D721Med (cell line): ENCODE results near the gene RAB25.

ENCODE experiments used
- DNase-seq: peaks from one replicate; pipeline ENCODE4 v3.0.0; 2011; ENCODE audit warnings: low spot score; ENCODE audit not compliant: insufficient read length
- FAIRE-seq: peaks from 2 replicates; lab custom pipeline; 2011; peaks lifted over from hg19 to GRCh38; lab: Jason Lieb, UNC
- CTCF ChIP-seq: IDR thresholded peaks from 2 replicates; pipeline ENCODE4 v1.5.1; 2012; ENCODE audit warnings: mild to moderate bottlenecking, control low read depth; ENCODE audit not compliant: insufficient read depth; ENCODE audit errors: missing control alignments

Gene RAB25

DNA sequence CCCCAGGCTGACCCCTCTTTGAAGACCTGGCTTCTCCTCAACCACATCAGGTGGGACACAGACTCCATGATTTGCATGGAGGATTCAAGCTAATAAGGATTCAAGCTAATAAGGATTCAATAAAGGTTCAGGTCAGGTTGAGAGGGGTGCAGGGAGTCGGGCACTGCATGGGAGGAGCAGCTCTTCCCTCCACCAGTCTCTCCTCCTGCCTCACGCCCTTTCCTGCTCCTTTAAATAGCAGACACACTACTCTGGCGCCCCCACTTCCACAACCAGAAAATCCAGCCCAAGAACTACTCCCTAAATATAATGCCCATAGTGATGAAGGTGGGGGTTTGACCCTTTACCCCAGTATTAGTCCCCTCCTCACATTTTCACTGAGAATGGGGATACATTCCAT is 14.2 kb downstream of the RAB25 start:
- TF ChIP-seq CTCF: peak; percentile 6
- DNase-seq: no peak
- no peak for FAIRE-seq

DNA sequence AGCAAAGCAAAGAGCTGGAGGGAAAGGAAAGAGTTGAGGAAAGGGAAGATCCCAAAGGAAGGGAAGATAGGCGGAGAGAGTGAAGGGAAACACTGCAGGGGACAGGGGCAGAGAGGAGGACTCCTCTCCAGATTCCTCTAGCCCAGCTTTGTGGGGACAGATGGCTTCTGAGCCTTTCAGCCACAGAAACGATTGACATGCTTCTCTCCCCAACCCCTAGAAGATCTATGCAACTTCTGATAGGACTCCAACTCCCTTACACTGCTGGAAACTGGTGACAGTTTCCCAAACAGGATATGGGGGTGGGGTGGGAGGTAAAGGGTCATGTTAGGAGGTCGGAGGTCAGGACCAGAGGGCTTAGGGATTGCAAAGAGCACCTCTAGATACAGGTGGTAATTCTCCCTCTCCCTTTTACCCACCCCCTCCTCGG is 14.8 kb downstream of the RAB25 start:
- TF ChIP-seq CTCF: no peak
- FAIRE-seq: no peak
- no peak for DNase-seq

DNA sequence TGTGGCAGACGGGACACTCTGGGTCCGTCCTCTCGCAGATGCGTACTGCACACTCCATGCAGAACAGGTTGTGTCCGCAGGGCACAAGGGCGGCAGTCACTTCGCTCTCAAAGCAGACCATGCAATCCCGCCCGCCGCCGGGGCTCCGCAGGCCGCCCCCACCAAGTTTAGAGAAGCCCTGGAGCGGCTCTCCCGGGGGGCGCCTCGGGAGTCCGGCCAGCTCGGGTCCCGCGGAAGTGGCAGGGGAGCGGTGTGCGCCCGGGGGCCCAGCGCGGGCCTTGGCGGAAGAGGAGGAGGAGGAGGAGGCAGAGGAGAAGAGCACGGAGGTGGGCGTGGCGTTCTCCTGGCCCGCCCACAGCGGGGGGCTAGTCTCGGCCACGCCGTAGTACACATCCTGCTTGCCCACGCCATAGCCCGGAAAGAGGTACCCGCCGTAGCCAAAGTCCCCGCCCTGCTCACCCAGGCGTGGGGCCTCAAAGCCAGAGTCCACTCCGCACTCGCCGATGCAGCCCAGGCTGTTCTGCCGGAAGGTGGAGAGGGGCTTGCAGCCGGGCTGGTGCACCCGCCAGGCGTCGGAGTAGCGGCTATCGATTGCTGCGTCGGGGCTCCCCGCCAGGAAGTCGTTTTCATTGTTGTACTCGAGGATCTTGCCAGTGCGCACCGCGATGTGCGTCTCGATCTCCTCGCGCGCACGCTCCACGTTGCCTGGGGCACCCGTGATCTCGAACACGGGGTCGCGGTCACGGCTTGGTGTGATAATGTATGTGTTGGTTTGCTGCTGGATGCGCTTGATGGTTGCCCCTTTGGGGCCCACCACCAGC is 15.9 kb downstream of the RAB25 start:
- no peak for DNase-seq
- FAIRE-seq: no peak
- TF ChIP-seq CTCF: no peak

DNA sequence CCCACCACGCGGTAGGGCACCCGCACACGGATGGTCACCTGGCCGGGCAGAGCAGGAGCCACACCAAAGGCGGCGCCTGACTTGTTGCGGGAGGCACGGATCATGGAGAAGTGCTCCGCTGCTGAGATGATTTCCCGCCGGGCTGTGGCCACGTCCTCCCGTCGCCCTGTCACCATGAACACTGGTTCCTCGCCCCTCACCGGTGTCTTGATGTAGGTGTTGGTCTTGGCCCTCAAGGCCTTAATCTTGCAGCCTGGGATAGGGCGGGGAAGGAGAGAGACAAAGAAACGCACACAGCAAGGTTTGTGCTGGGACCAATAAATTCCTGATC is 16.4 kb downstream of the RAB25 start:
- no peak for TF ChIP-seq CTCF
- FAIRE-seq (no peak), DNase-seq (no peak)

- FAIRE-seq (no peak), DNase-seq (no peak)
- no peak for TF ChIP-seq CTCF
These were observed 17.8 kb downstream of the RAB25 start for GRCh38 chr1:156078728-156079127.

- TF ChIP-seq CTCF: no peak
- DNase-seq (no peak), FAIRE-seq (no peak)
These were observed 18.8 kb downstream of the RAB25 start for GRCh38 chr1:156079762-156080161.

GRCh38 chr1:156080241-156080862 is 19.4 kb downstream of the RAB25 start:
- TF ChIP-seq CTCF: no peak
- FAIRE-seq: no peak
- DNase-seq: no peak
